Activated CD4-positive, alpha-beta memory T cell treated with anti-CD3 and anti-CD28 coated beads for 36 hours (primary cell): Measurements from ENCODE around the gene TBX6. TPM values are rescaled to one million over a fixed set of nuclear protein-coding genes. Genes with fewer than 3 reads are reported as not detected.

Experiments
- CTCF ChIA-PET: fragments of 350-600 bp; sonication (Branson Sonifier 250); formaldehyde crosslinking; loops from one replicate; lab custom pipeline; 2021; ENCODE audit warnings: antibody characterized with exemption, inconsistent platforms; lab: Charles Lee
- POLR2A ChIA-PET: fragments of 350-600 bp; sonication (Branson Sonifier 250); formaldehyde crosslinking; loops from one replicate; lab custom pipeline; 2021; ENCODE audit warnings: antibody characterized with exemption; lab: Charles Lee
- DNase-seq: peaks from one replicate; pipeline ENCODE4 v3.0.0-alpha.2; 2020
- H3K27ac Mint-ChIP-seq: one replicate; pipeline ENCODE4 v1.8.0; 2021; ENCODE audit warnings: mixed read lengths
- H3K27me3 Mint-ChIP-seq: one replicate; pipeline ENCODE4 v1.8.0; 2021; ENCODE audit warnings: mixed read lengths
- H3K36me3 Mint-ChIP-seq: one replicate; pipeline ENCODE4 v1.8.0; 2021; ENCODE audit warnings: mixed read lengths
- H3K4me1 Mint-ChIP-seq: one replicate; pipeline ENCODE4 v1.8.0; 2021; ENCODE audit warnings: low read depth, mixed read lengths
- H3K4me3 Mint-ChIP-seq: one replicate; pipeline ENCODE4 v1.8.0; 2021; ENCODE audit warnings: mild to moderate bottlenecking, mixed read lengths
- H3K9me3 Mint-ChIP-seq: one replicate; pipeline ENCODE4 v1.8.0; 2021; ENCODE audit warnings: mixed read lengths
- intact Hi-C: fragments of 100-400 bp; cut with micrococcal nuclease; formaldehyde crosslinking; loops from one replicate; pipeline ENCODE4 v1.15.1; 2023
- total RNA-seq, 2 experiments: library from RNA; stranded (reverse); gene quantifications; one replicate each; pipeline ENCODE4 v1.2.3, GENCODE V29; 2021

Gene TBX6
- total RNA-seq, 2 experiments from 2014 or later = 2.3 to 2.9 TPM

- H3K4me1 Mint-ChIP-seq = peaks cover 27% of the 10 kb centered on the region
- H3K27me3 Mint-ChIP-seq = no peaks in the 10 kb centered on the region
- intact Hi-C loops = loop anchor here (2.0 to 10.0 kb wide), 2 partner anchors 319 to 591 kb away; partner anchors contain the start of genes FBRS, PRR14 and SEPTIN1
- H3K9me3 Mint-ChIP-seq = no peaks in the 10 kb centered on the region
- peaks cover 38% of the 10 kb centered on the region for H3K36me3 Mint-ChIP-seq
- POLR2A ChIA-PET = interaction anchor here (1.0 to 5.3 kb wide), 4 partner anchors 9 to 122 kb away, joined by 4 to 48 read pairs (median 22); partner anchors contain the start of gene TBX6
- peak overlapping the region; percentile 97 for H3K4me3 Mint-ChIP-seq
- CTCF ChIA-PET = interaction anchor here (0.8 to 3.6 kb wide), 7 partner anchors 9 to 48 kb away, joined by 3 to 33 read pairs (median 7); partner anchors contain the start of gene TBX6
- peak; percentile 84 for DNase-seq
- H3K27ac Mint-ChIP-seq = peak overlapping the region; percentile 99
Observed at GRCh38 chr16:30063893-30064728, 27.6 kb downstream of the TBX6 start.

DNA sequence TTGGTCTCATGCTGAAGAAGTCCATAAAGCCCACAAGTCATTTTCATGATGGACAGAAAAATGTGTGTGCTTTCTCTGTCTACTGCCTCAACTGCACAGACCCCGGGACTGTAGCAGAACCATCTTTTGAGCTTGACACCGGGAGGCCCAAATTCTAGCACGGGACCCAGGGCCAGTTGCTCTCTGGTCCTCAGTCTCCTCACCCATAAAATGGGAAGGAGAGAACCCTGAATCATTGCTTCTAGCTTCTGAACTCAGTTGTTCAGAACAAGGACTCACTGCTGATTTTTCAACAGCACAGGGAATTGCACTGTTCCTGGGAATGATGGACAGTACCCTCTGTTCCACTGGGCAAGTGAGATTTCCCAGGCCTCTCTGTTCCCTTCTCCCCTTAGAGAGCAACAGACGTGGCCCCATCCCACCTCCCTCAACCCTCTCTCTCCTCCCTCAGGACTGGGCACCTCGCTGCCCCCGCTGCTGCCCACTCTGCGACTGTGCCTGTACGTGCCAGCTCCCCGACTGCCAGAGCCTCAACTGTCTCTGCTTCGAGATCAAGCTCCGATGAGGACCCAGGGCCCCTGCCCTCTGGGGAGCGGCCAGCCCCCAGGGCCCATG, 28.3 kb downstream of the TBX6 start:
- Mint-ChIP-seq H3K27ac (peak overlapping the region; percentile 99), H3K4me1 (peaks cover 20% of the 10 kb centered on the region), H3K36me3 (peaks cover 31% of the 10 kb centered on the region), H3K27me3 (no peaks in the 10 kb centered on the region), H3K4me3 (peak overlapping the region; percentile 97), H3K9me3 (no peaks in the 10 kb centered on the region)
- CTCF ChIA-PET = interaction anchor here (0.6 to 3.6 kb wide), 7 partner anchors 8 to 851 kb away, joined by 3 to 33 read pairs (median 7); partner anchors contain the start of gene TBX6
- intact Hi-C loops = loop anchor here (10.0 kb wide), 1 partner anchor 591 kb away; the partner anchor contains the start of genes FBRS and PRR14
- POLR2A ChIA-PET = interaction anchor here (3.2 to 5.3 kb wide), 2 partner anchors 9 to 28 kb away, joined by 35 to 48 read pairs; partner anchors contain the start of gene TBX6
- DNase-seq = no peak

DNA sequence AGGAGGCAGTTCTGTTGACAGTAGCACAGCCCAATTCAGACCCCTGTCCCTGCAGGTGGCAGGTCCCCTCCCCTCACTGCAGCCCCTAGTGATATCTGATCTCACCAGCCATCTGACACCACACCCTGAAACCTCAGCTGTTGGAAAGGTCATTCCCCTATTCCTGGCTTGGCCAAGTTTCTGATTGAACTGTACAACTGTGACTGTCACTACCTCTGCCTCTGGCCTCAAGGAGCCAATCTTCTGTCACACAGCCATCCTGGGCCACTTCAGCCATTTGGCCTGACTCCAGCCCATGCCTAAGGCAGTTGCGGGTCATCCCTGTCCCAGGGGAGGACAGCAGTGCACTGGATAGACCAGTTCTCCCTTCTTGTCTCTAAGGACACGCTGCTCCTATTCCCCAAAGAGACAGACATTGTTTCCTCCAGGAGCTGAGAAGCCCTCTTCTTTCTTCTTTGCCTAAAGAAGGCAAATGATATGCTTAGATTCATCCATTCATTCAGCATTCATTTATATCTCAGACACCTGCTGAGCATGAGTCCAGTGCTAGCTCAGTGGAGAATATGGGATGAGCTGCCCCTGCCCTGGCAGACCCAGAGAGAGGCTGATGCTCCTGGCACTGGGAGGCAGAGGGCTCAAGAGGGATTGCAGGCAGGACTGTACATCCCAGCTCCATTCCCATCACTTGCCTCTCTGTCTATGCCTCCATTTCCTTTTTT, 30.7 kb downstream of the TBX6 start:
- intact Hi-C loops = loop anchor here (10.0 kb wide), 1 partner anchor 594 kb away; the partner anchor contains the start of genes FBRS and PRR14
- no peak for DNase-seq
- Mint-ChIP-seq H3K9me3 (no peaks in the 10 kb centered on the region), H3K27ac (no peak overlapping the region), H3K4me1 (peaks cover 7% of the 10 kb centered on the region), H3K4me3 (no peak overlapping the region), H3K27me3 (no peaks in the 10 kb centered on the region), H3K36me3 (peaks cover 10% of the 10 kb centered on the region)
- CTCF ChIA-PET = no interaction called here
- POLR2A ChIA-PET = no interaction called here

- H3K36me3 Mint-ChIP-seq = peaks cover 6% of the 10 kb centered on the region
- no peak overlapping the region for H3K4me3 Mint-ChIP-seq
- CTCF ChIA-PET = no interaction called here
- H3K4me1 Mint-ChIP-seq = peaks cover 11% of the 10 kb centered on the region
- no peak for DNase-seq
- no peaks in the 10 kb centered on the region for H3K9me3 Mint-ChIP-seq
- H3K27ac Mint-ChIP-seq = no peak overlapping the region
- H3K27me3 Mint-ChIP-seq = no peaks in the 10 kb centered on the region
- POLR2A ChIA-PET = no interaction called here
- intact Hi-C loops = loop anchor here (10.0 kb wide), 1 partner anchor 594 kb away; the partner anchor contains the start of genes FBRS and PRR14
Observed at GRCh38 chr16:30060346-30060745, 31.4 kb downstream of the TBX6 start.

- Mint-ChIP-seq H3K4me1 (peaks cover 28% of the 10 kb centered on the region), H3K27ac (peak overlapping the region; percentile 79), H3K36me3 (no peaks in the 10 kb centered on the region), H3K27me3 (no peaks in the 10 kb centered on the region), H3K9me3 (no peaks in the 10 kb centered on the region), H3K4me3 (peak overlapping the region; percentile 42)
- POLR2A ChIA-PET = interaction anchor here (0.6 to 5.0 kb wide), 7 partner anchors 10 to 247 kb away, joined by 3 to 48 read pairs (median 4); partner anchors contain the start of genes ALDOA, HIRIP3, INO80E and TBX6
- CTCF ChIA-PET = interaction anchor here (0.6 to 3.3 kb wide), 21 partner anchors 10 to 392 kb away, joined by 3 to 33 read pairs (median 5); partner anchors contain the start of genes ALDOA, C16orf92, CDIPT and PPP4C
- intact Hi-C loops = loop anchor here (5.0 kb wide), 1 partner anchor 37 kb away; the partner anchor contains the start of gene TBX6
- peak; percentile 76 for DNase-seq
Observed at GRCh38 chr16:30054959-30055553, 36.7 kb downstream of the TBX6 start.

GRCh38 chr16:30054451-30054850, 37.3 kb downstream of the TBX6 start:
- peak overlapping the region; percentile 42 for H3K4me3 Mint-ChIP-seq
- CTCF ChIA-PET = interaction anchor here (0.6 to 3.3 kb wide), 11 partner anchors 9 to 355 kb away, joined by 3 to 33 read pairs (median 8); partner anchors contain the start of genes ALDOA, TBX6 and TLCD3B
- POLR2A ChIA-PET = interaction anchor here (1.3 to 5.0 kb wide), 3 partner anchors 11 to 246 kb away, joined by 3 to 48 read pairs (median 5); partner anchors contain the start of gene ALDOA
- H3K36me3 Mint-ChIP-seq = no peaks in the 10 kb centered on the region
- no peak overlapping the region for H3K27ac Mint-ChIP-seq
- H3K27me3 Mint-ChIP-seq = no peaks in the 10 kb centered on the region
- peaks cover 28% of the 10 kb centered on the region for H3K4me1 Mint-ChIP-seq
- intact Hi-C loops = loop anchor here (5.0 kb wide), 1 partner anchor 38 kb away; the partner anchor contains the start of gene TBX6
- no peak for DNase-seq
- H3K9me3 Mint-ChIP-seq = no peaks in the 10 kb centered on the region

- Mint-ChIP-seq H3K36me3 (no peaks in the 10 kb centered on the region), H3K27ac (no peak overlapping the region), H3K9me3 (no peaks in the 10 kb centered on the region), H3K4me1 (peaks cover 28% of the 10 kb centered on the region), H3K27me3 (no peaks in the 10 kb centered on the region), H3K4me3 (peak overlapping the region; percentile 86)
- ChIA-PET CTCF (interaction anchor here (0.9 to 3.3 kb wide), 8 partner anchors 10 to 233 kb away, joined by 3 to 25 read pairs (median 8); partner anchors contain the start of genes ALDOA, MVP, TBX6 and TLCD3B), POLR2A (interaction anchor here (1.0 to 5.0 kb wide), 4 partner anchors 11 to 236 kb away, joined by 3 to 48 read pairs (median 3); partner anchors contain the start of gene ALDOA)
- intact Hi-C loops = loop anchor here (1.0 to 5.0 kb wide), 2 partner anchors 12 to 39 kb away; partner anchors contain the start of genes ALDOA and TBX6
- no peak for DNase-seq
Observed at GRCh38 chr16:30053376-30054015, 38.2 kb downstream of the TBX6 start.

DNA sequence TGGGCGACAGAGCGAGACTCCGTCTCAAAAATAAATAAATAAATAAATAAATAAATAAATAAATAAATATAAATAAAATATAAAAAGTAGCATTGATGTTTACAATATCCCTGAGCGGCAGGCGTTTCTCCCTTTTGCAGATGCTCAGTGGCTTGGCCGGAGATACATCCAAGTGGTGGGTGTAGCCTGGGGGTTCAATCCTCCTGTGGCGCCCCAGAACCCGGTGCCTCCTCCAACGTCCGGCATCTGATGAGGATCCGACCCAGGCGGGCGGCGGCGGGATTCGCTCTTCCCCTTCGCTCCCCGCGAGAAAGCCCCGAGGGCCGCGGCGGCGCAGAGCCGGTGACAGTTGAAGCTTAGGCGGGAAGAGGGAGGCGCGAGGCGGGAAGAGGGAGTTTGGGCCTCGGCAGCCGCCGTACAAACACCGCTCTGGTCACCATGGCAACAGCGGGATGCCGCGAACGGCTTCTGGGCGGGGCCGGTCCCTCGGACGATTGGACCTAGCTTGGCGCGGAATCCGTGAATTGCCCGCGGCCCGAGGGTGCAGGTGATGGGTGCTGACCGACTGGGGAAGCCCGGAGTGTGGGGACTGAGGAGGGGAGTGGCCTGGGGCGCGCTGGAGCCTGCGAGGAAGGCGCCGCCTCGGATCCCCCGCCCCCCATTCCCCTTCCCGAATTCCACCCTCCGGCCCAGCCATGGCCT, 38.9 kb downstream of the TBX6 start:
- H3K9me3 Mint-ChIP-seq = no peaks in the 10 kb centered on the region
- DNase-seq = peak; percentile 95
- H3K4me1 Mint-ChIP-seq = peaks cover 28% of the 10 kb centered on the region
- ChIA-PET POLR2A (interaction anchor here (1.0 to 5.0 kb wide), 3 partner anchors 12 to 236 kb away, joined by 3 to 48 read pairs (median 3); partner anchors contain the start of gene ALDOA), CTCF (interaction anchor here (0.9 to 2.1 kb wide), 7 partner anchors 10 to 233 kb away, joined by 3 to 13 read pairs (median 5); partner anchors contain the start of genes ALDOA, MVP, TBX6 and TLCD3B)
- intact Hi-C loops = loop anchor here (1.0 to 5.0 kb wide), 2 partner anchors 12 to 39 kb away; partner anchors contain the start of genes ALDOA and TBX6
- H3K36me3 Mint-ChIP-seq = no peaks in the 10 kb centered on the region
- H3K27ac Mint-ChIP-seq = peak overlapping the region; percentile 49
- no peaks in the 10 kb centered on the region for H3K27me3 Mint-ChIP-seq
- H3K4me3 Mint-ChIP-seq = peak overlapping the region; percentile 86

GRCh38 chr16:30051518-30051917, 40.2 kb downstream of the TBX6 start:
- H3K4me3 Mint-ChIP-seq = peak overlapping the region; percentile 75
- intact Hi-C loops = loop anchor here (5.0 kb wide), 1 partner anchor 41 kb away; the partner anchor contains the start of gene TBX6
- H3K27ac Mint-ChIP-seq = no peak overlapping the region
- no peak for DNase-seq
- no peaks in the 10 kb centered on the region for H3K36me3 Mint-ChIP-seq
- no peaks in the 10 kb centered on the region for H3K27me3 Mint-ChIP-seq
- H3K9me3 Mint-ChIP-seq = no peaks in the 10 kb centered on the region
- POLR2A ChIA-PET = no interaction called here
- CTCF ChIA-PET = interaction anchor here (0.9 to 2.1 kb wide), 3 partner anchors 14 to 40 kb away, joined by 3 to 8 read pairs (median 3); partner anchors contain the start of genes ALDOA and TBX6
- peaks cover 28% of the 10 kb centered on the region for H3K4me1 Mint-ChIP-seq
